ENCODE measurements around the gene MCC.

GRCh38 chr5:113217619-113218184, 270.6 kb downstream of the MCC start:
- no peak for TF ChIP-seq CTCF (conservative IDR thresholded peaks at IDR 0.05 in 1 of 2, IDR thresholded peaks at IDR 0.05 in 1 of 2; ENCODE audit: extremely low read depth in 1 of 2, insufficient read depth in 1 of 2, low read depth in 1 of 2, low read length in 2 of 2)
- TF ChIP-seq EZH2 (IDR thresholded peaks at IDR 0.05; ENCODE audit: borderline replicate concordance, low read length) = no peak
